NCI-H2196 (cell line): ENCODE results near the gene MTHFD1L.
A peak's percentile ranks its signal among the peaks of the same experiment; 100 is the strongest.
"Not testable (repeated sequence)": the region's sequence is repeated elsewhere in the genome, so short reads cannot be mapped to it uniquely, and the experiment has no call there.

Experiments used
- DNase-seq: peaks from one replicate; lab custom pipeline; 2025; ENCODE audit not compliant: unreplicated experiment; lab: John Stamatoyannopoulos, UW

MTHFD1L gene

GRCh38 chr6:151089978-151090377 lies 224.5 kb downstream of the MTHFD1L start:
- DNase-seq = no peak

GRCh38 chr6:151091571-151091970 lies 226.1 kb downstream of the MTHFD1L start:
- DNase-seq = no peak

- no peak for DNase-seq
Measured at GRCh38 chr6:151092591-151092990, 227.1 kb downstream of the MTHFD1L start.

DNA sequence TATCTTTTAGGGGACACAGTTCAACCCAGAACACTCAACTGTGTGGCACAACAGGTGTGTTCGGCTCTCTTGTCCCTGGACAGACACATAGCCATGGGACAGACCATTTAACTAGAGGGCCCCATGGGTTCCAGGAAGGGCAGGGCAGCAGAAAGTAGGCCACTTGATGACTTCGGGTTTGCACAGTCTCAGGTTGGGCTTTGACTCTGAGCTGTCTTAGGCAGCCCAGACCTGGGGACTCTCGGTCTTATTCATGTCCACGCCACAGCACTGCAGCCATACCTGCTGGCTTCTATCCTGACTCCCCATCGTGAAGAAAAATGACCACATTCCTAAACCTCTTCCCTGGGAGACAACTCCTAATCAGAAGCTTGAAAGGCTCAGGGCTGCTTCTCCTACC lies 228.2 kb downstream of the MTHFD1L start:
- no peak for DNase-seq

GRCh38 chr6:151095538-151096254 lies 230.2 kb downstream of the MTHFD1L start:
- DNase-seq = peak; percentile 57

- peak; percentile 57 for DNase-seq
Measured at GRCh38 chr6:151096255-151096612, 230.7 kb downstream of the MTHFD1L start.

- DNase-seq = no peak
Measured at GRCh38 chr6:151096691-151097606, 231.4 kb downstream of the MTHFD1L start.

- DNase-seq = no peak
Measured at GRCh38 chr6:151098166-151098565, 232.7 kb downstream of the MTHFD1L start.

DNA sequence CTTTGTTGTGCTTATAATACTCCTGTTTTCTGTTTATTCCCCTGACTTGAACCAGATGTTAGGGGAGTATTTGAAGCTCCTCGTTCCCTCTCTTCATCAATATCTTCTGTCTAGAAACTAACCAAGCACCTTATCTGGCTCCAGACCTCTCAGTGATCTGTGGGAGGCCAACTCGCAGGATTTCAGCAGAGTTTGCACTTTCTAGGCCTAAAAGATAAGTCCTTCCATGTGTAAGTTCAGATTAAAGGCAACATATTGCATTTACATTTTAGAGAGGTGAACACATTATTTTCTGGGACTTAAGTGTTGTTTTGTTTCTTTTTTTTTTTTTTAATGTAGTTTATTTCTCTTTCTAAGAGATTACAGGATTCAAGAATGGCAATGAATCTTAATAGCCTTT lies 234.8 kb downstream of the MTHFD1L start:
- DNase-seq = no peak

- no peak for DNase-seq
Measured at GRCh38 chr6:151101161-151101815, 235.8 kb downstream of the MTHFD1L start.

DNA sequence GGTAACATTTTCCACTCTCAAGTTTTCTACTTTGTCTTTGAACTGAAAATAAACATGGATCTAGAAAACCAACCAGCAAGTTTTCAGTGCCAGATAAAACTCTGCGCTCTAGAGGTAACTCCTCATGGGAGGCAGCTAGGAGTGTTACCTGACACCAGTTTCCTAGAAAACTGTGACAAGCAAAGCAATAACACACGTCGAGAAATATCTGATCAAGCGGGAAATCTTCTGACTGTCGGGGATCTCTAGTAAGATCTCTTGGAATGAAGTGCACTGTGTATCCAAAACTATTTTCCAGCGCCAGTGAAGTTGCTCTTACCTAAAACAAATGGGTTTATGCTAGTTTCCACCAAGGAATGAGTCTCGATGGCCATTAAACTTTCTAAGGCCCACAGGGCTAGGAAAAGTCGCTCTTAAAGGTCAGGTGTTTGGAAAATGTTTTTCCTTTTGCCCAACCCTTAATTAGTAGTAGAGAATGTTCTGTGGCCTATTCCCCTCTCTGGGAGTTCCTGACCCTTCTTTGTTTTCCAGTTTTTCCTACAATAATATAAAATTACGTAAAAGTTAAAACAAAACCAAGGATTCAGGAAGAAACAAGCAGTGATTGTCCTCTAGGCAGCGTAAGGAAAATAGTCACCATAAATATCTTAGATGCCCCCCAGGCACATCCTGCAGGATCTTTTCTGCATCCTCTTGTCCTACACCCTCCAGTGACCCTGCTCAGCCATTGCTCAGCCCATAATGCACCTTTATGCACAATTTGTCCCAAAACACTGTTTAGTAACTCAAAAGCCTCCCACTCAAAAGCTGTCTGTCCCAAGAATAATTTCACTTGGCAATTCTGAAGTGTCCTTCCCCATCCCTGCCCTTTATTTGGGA lies 236.6 kb downstream of the MTHFD1L start:
- no peak for DNase-seq

DNA sequence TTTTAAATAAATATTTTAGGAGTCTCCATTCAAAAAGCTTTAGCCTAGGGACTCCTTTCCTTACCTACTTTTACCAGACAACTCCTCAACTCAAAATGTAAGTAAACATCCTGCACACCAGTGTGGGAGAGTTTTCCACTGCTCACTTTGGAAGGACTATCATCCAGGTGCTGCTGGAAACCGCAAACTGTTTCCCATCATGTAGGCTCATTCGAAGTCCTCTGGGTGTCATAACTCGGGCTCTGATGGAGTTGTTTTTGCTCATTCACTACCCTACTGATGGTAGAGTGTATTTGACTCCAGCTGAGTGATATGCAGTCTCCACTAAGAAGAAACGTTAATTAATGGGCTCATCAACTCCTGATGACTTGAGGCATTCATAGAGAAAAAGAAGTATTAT lies 237.8 kb downstream of the MTHFD1L start:
- DNase-seq = no peak

DNA sequence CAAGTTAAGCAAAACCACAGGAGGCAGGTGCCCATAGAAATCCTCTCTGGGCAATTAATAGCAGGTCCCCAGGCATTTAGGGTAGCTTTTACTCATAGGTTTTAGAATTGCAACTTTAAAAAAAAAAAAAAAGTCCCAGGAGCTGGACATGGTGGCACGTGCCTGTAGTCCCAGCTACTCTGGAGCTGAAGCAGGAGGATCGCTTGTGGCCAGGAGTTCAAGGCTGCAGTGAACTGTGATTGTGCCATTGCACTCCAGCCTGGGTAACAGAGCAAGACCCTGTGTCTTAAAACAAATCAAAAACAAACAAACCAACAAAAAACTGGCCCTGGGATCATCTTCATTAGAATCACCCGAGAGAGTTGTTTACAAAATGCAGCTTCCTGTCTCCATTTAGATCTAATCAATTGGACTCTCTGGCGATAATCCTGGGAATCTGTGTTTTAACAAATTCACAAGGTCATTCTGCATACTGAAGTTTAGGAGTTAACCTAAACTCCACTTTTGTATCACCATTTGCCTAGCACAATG lies 242.5 kb downstream of the MTHFD1L start:
- DNase-seq = no peak

- DNase-seq = no peak
Measured at GRCh38 chr6:151108548-151108947, 243.0 kb downstream of the MTHFD1L start.

- DNase-seq = no peak
Measured at GRCh38 chr6:151109361-151109760, 243.9 kb downstream of the MTHFD1L start.

DNA sequence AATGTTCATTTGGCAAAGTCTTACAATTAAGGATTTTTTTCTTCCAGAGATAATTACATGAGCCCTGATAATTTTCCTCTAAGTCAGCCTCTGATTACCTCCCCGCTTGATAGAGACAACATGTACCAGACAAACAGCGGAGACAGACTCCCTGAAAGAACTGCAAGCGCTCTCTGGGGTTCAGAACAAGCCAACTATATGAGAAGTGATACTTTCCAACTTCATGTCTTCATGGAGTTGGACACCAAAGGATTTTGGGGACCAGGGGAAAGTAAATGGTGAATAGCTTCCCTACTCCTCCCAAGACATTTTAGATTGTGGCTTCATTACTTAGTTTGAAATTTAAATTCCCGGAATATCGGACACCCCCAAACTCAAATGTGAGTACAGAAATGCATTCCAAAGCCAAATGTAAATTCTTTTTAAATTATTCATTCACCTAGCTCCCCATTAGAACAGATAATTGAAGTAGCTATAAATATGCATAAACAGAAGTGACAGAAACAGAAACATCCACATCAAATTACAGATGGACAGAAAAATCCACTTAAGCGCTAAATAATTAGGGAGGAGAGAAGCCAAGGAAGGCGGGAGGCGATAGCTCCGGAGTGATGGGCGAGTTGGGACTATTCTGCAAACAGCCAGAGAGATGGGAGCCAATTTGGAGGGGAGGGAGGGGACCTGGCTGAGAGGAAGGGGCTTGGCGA lies 244.5 kb downstream of the MTHFD1L start:
- DNase-seq = no peak

GRCh38 chr6:151110576-151110905 lies 245.0 kb downstream of the MTHFD1L start:
- DNase-seq = no peak

DNA sequence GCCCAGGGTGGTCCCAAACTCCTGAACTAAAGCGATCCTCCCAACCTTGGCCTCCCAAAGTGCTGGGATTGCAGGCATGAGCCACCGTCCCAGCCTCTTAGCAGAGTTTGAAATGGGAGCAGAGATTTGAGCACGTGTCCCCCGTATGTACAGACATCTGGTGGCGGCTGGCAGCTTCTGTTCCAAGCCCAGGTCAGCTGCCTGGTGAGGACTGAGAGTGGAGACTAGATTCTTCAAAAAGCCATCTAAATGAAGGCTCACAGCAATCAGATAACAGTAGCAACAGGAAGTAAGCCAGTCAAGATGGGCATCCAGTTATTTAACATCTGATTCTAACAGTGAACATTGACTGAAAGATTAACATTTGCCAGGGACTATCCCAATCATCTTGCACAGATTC lies 246.2 kb downstream of the MTHFD1L start:
- DNase-seq = no peak

GRCh38 chr6:151112130-151112529 lies 246.6 kb downstream of the MTHFD1L start:
- no peak for DNase-seq

GRCh38 chr6:151112884-151113283 lies 247.4 kb downstream of the MTHFD1L start:
- DNase-seq = not testable (repeated sequence)
